NCI-H345 treated with DMSO at 0.1 percent for 48 hours (cell line): ENCODE measurements around the gene CLEC20A.

ENCODE experiments used
- DNase-seq: peaks from one replicate; lab custom pipeline; 2025; ENCODE audit not compliant: unreplicated experiment; lab: John Stamatoyannopoulos, UW

Gene CLEC20A

DNA sequence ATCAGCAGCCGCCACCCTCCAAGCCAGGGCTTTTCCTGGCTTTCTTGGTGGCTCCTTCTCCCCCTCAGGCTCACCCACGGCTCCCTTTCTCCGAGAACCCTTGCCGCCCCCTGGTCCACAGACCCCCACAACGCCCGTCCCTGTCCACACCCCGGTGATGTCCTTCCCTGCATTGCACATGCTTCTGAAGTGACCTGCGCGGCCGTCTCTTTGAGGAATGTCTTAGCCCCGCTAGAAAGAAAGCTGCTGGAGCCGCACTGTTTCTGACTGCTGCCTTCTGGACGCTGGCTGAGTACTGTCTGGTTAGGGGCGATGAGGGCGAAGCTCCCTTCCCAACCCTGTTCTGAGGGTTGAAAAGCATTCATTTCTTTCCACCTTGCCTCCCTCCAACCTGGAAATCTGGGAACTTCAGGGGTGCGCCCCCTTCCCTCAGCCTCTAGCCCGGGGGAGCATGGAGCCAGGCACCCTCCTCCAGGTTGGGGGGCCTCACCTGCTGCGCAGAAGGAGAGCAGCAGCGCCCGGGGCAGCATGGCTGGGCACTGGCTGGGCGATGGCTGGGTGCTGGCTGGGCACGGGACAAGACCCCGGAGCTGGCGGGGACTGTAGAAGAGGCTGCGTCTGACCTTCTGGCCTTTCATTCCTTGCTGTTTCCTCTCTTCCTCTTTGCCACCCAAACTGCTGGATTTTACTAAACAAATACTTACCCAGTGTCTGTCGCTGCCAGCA, at the start of gene CLEC20A:
Gene CLEC20A, minus strand, starts transcription at position 555 of the 726 bp plus-strand sequence. Its CDS starts 25 bp downstream, at position 530.
- DNase-seq = no peak

DNA sequence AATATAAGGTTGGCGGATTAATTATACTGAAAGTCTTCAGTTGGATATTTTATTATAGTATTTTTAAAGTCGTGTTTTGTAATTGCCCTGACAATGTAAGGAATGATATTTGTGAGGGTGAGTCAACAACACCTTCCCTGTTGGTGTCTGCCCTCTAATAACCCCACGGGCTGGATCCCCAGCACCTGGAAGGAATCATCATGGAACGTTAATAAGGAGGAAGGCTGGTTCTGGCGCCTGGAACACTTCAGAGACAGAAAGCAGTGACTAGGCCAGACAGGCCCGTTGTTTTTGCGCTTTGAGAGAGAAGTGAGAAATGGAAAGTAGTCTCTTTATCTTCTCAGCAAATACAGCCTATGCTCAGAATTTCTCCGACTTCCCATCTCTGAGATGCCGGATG, 47.8 kb upstream of the CLEC20A start:
- DNase-seq = no peak

DNA sequence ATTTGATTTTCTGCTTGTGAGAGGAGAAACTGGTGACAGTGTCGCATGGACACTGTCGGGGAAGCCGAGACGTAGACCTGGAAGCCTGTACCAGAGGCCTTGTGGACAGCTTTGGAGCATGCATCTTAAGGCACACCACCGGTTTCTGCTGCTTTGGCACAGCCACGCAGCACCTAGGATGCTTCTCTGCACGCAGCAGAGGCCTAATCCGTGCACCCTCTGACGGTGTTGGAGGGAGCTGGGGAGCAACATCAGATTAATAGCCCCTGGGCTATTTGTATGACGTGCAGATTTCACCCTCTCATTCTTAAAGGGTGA, 46.5 kb upstream of the CLEC20A start:
- DNase-seq = no peak

DNA sequence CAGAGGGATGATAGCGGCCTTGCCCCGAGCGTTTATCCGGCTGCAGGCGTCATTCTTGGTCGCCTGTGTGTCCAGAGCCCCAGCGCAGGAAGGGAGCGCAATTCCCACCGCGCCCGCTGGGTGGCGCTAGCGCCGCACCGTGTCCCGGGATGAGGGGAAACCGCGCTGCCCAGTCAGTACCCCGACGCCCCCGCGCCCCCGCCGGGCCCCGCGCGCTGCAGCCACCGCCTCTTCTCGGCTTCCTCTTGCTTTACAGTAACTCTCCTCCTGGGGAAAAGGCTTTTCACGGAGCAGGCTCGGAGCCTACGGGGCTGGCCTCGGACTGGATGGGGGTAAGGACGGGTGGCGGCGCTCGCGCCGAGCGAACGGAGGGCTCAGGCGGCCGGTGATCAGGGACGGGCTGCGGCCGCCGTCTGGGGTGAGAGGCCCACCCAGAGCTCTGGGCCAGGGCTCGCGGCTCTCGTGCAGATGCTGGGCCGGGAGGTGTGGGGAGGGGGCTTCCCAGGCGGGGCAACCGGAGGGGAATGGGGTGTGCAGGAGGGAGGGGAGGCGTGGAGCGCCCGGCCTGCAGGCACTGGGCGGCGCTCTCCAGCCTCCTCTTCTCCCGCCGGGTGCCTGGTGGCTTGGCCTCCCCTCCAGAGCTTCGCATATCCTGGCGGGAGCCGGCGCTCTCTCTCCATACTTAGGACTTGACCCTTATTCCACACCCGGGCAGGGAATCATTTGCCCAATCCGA, 46.0 kb upstream of the CLEC20A start:
- peak; percentile 56 for DNase-seq

DNA sequence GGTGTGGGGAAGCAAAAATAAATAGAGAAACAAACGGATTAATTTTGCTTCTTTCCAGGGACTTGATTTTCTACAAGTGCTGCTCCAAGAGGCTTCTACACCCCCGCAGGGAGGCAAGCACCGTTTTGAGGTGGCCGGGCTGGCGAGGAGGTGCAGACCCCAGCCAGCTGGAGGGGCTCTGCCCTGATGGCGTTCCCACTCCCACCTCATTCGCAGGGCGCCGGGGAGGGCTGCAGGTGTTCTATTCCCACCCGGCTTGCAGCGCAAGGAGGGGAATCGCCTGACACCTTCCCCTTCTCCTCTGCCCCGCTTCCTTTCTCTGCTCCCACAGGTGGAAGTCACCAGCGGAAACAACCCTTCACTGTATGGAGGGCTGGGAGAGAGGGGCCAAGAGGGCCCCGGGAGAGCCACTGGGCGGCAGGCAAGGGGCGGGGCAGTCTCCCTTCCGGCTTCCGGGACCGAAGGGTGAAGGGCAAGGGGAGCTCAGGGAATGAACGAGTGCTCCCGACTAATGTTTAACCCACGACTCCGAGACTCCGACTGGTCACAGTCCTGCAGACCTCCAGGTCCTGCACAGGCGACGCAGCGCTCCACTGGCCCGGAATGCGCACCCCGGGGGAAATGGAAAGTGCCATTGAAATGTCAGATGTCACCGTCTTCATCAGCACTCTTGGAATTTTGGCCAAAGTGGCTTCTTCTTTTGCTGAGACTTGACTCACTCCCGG, 45.2 kb upstream of the CLEC20A start:
- DNase-seq = no peak

DNA sequence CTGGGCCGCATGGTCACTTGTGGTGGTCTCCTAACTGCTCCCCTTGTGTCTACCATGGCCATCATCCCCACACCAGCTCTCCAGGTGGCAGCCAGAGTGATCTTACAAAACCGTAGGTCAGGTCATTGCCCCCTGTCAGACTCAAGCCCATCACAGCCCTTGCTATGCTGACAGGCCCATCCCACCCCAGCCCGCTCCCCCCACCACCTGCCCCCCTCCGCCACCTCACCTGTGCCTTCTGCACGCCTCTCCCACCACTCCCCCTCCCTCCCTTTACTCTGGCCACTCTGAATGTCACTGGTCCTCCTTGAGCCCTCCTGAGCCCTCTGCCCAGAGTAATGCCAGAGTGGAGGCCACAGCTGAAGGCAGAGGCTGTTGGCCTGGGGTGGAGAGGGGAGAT, 44.6 kb upstream of the CLEC20A start:
- no peak for DNase-seq

DNA sequence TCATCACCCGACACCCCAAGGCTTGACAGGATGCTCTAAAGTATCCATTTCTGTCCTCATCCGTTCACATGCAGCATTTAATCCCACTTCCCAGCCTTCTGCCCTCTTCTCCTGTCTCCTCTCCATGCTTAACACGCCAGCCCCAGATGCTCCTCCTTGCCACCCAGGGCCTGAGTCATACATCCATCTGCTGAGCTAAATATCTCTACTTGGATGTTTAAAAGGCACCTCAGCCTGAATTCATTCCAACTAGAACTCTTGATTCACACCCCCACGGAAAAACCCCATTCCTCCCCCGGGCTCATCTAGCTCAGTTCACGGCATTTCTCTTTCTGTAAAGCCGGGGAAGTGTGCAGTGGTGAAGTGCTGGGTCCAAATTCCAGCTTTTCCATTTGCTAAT, 43.9 kb upstream of the CLEC20A start:
- no peak for DNase-seq

DNA sequence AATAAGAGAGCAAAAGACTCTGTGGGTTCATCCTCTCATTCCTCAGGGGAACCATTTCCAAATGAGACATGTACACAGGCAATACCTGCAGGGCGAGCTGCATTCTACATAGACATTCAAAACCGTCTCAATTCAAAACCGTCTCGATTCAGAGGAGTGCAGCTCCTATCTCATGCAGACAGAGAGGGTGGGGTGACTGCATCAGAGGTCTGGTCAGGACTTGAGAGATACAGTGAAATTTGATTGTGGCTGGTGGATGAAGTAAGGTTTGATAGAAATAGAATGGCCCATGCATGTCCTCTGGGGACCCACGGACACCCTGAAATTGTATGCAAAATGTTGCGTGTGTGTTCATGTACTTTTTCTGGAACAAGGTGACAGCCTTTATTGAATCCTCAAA, 43.4 kb upstream of the CLEC20A start:
- no peak for DNase-seq

DNA sequence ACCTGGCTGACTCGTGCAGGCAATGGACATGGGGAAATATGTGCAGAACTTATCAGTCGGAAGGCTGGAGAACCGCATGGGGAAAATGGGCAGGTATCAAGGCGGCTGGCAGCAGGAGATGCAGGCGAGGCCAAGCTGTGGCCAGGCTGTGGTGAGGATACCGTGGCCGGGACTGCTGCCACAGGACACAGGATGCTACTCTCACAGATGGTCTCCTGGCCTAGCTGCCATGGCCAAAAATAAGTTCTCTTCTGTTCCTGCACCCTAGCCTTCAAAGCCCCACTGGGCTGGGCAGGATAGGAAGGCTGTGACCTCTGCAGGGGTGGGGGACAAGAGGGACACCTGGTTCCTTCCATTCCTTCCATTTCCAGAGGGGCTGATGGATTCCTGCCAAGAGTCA, 42.5 kb upstream of the CLEC20A start:
- DNase-seq = no peak

DNA sequence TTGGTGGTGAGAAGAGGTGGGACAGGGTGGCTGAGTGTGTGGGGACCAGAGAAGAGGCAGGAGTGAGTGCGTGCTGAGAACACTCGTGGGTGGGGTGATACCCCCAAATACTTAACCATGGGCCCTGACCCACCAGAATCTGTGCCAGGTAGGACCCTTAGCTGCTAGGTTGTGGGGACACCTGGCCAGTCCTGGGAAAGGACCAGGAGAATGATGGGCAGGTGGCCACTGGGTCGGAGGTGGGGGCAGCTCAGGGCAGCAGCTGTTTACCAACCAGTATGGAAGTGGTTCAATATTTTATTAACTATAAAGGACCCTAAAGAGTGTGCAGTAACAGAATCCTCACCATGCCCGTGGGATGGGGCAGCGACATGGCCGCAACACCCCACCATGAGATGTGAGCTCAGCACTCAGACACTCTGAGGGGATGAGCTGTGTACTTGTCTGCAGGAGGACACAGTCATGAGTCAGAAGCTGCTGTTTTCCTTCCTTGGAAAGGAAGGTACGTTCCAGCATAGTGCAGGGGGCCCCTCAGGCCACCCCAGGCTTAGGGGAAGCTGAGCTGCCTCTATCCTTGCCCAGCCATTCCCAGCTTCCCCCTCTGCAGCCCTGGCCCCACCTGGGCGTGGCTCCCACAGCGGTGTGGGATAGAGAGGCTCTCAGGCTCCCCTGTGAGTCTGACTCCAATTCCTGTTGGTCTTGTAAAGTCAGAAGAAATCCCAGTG, 41.6 kb upstream of the CLEC20A start:
- DNase-seq = no peak

DNA sequence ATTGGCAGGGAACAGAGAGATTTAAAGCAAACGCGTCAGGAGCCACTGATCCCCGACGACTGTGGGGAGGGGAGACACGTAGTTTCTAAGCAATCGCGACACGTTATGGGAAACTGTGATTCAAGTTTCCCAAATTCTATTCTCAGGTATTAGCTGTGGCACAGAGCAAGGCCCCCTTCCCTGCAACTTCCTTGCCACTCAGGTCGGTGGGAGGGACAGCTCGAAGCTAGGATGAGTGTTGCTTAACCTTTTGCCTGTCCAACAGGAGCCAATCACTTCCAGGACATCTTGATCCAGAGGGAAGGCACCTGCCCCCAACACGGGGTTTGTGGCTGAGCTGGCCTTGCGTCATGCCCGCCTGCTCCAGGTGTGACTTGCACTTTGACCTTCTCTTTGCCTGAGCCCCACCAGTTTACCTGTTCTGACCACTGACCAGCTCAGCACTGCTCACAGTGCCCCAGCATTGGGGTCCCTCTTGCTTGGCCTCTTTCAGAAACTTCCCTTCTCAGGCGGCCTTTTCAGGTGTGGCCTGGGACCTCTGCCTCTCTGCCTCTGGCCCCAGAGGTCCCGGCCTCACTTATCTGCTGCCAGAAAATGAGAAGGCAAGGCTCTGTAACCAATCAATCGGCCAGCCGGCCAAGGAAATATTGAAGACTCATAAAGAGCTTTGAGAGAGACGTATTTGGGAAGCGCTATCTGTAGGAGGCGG, 40.8 kb upstream of the CLEC20A start:
- no peak for DNase-seq

DNA sequence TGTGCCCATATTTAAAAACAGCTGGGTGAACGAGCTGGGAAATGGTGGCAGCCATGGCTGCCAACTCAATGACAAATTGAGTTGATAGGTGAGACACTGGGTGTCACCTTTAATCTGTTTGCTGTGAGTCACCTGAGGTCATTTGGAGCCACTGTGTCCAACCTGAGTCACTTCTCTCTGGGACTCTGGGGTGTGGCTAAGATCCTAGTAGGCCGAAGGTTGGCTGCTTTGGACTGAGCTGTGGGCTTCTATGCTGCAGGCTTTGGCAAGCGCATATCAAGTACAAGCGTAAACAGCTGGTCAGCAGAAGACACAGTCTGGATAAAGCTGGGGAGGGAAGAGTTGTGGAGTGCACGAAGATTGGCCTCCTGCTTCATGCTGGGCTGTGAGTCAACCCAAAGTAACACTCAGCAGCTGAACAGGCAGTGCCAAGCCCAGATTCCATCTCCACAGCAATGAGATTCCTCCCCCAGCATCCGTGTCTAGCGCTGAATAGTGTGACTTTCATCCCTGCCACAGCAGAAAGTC, 40.1 kb upstream of the CLEC20A start:
- no peak for DNase-seq

DNA sequence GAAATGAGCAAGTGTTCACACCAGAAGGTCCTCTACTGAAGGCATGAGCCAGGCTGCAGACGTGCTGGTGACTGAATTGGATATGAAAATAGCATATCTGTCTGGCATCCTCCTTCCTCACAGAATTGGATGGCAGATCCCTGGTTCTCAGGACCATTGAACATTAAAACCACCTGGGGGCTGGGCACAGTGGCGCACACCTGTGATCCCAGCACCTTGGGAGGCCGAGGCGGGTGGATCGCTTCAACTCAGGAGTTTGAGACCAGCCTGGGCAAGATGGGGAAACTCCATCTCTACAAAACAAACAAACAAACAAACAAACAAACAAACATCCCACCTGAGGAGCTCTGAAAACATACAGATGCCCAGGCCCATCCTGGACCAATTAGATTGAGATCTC, 39.6 kb upstream of the CLEC20A start:
- DNase-seq = no peak

DNA sequence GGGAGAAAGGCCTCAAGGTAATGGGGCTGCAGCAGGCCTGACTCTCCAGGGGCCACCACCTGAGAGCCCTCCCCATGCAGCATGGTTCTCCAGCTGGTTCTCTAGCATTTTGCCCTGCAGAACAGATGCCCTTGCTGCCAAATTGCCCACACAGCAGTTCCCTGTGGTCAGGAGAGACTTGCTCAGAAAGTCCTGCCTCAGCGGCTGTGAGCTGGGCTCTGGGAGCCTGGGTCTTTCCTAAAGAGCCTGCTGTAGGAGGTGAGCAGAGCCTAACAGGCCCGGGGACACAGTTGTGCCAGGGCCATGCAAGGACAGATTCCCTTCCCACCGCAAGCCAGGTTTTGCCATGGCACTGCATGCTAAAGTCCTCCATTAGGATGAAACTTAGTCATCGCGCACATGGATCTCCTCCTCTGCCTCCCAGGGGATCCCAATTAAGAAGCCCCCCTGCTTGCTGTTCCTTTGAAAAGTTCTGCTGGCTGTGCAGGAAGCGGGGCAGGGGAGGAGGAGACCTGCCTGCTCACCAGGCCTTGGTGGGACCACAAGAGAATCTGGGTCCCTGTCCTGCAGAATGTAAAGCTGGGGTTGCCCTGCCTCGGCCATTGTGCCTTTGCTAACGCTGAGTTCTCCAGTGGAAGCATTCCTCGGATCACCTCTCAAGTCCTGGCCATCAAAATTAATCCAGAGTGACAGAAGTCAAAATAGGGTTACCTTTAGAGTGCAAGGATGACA, 37.5 kb upstream of the CLEC20A start:
- no peak for DNase-seq

DNA sequence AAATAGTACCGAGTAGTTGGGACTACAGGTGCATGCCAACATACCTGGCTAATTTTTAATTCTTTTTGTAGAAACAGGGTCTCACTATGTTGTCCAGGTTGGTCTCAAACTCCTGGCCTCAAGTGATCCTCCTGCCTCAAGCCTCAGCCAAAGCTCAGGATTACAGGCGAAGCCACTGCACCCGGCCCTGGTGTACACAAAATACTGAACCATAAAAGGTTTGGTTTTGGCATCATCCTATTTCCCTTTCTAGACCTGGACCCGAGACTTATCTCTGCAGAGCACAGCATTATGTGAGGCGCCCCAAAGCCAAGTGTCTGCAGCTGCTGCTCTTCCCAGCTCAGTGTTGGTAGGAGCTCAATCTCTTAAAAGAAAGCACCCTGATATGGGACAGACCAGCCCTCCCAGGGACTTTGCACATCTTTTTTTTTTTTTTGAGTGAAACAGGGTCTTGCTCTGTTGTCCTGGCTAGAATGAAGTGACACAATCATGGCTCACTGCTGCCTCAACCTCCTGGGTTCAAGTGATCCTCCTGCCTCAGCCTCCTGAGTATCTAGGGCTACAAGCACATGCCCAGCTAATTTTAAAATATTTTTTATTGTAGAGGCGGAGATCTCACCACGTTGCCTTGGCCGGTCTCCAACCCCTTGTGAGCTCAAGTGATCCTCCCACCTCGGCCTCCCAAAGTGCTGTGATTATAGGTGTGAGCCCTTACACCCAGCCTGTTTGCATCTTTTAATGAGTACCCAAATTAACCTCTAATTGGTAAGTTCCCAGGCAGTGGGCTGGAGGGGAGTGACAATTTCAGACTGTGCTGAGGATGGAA, 36.6 kb upstream of the CLEC20A start:
- no peak for DNase-seq

DNA sequence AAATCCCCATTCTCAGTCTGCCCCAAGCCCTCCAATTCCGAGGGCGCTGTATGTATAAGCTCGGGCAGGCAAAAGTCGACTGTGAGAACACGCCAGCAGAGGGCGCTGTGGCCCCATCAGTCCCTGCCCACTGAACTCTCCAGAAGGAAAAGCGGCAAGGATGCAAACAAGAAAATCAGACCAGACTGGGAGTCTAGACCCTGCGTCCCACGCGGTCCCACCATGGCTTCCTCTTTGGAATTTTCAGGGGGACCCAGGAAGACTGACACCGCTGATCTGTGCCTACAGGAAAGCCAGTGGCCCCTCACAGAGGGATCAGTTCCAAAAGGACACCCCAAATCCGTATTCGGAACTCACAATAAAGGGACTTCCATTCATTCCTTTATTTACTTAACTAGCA, 35.6 kb upstream of the CLEC20A start:
- DNase-seq = peak; percentile 68

DNA sequence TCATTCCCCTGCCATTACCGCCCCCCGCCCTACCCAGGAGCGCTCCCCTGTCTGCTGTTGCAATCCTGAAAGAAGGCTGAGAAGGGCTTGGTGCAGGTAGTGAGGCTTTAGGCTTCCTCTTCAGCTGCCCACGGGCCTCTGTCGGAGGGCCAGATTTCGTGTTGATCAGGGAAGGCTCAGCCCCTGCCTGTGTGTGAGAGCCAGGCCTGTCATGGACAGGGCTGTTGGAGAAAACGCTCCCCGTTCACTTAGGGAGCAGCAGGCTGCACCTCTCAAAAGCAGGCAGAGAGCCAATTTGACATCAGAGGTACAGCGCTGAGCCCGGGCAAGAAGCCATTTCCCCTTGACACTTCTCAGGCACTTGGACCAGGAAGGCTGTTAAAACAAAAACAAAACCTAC, 35.1 kb upstream of the CLEC20A start:
- DNase-seq = peak; percentile 62

DNA sequence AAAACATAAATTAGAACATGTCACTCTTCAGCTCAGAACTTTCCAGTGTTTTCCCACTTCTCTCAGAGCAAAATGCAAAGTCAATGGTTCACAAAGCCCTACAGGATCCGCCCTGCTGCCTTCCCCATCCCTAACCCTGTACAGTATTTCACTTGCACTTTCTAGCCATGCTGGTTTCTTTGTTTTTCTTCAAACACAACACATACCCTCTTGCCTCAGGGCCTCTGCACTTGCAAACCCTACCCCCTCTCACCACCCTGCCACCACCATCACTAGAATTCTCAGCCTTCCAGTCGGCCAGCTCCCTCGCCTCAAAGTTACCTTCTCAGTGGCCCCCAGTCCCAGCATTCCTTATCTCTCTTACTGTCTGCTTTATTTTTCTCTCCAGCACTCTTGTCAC, 33.7 kb upstream of the CLEC20A start:
- DNase-seq = no peak

DNA sequence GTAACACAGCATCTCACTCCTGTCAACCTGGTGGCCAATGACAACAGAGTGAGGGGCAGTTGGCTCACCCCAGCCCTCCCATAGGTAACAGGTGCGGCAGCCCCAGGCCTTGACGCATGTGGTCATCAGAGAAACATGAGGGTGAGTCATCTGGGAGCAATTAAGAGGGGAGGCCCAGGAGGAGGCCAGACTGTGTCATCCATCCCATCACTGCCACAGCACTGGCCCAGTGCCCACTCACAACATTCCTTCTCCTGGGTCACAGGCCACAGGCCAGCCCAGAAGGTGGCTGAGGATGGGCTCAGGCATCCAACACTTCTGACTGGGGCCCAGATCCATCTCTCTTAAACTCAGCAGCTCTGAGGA, 33.3 kb upstream of the CLEC20A start:
- no peak for DNase-seq
